MG63 (cell line): ENCODE measurements around the gene SFI1. TPM values are rescaled to one million over a fixed set of nuclear protein-coding genes. Genes with fewer than 3 reads are reported as not detected.

Source experiments
- DNase-seq: peaks from one replicate; pipeline ENCODE4 v3.0.0-alpha.2; 2020
- H3K27me3 ChIP-seq: fragments of 250-450 bp; sonication (Bioruptor Pico); 2 replicates; pipeline ENCODE4 v1.5.1; 2020; ENCODE audit warnings: mild to moderate bottlenecking, moderate library complexity
- H3K36me3 ChIP-seq: fragments of 250-450 bp; sonication (Bioruptor Pico); 2 replicates; pipeline ENCODE4 v1.5.1; 2020; ENCODE audit warnings: mild to moderate bottlenecking, moderate library complexity
- H3K4me3 ChIP-seq: fragments of 250-450 bp; sonication (Bioruptor Pico); 2 replicates; pipeline ENCODE4 v1.5.1; 2020; ENCODE audit warnings: mild to moderate bottlenecking, moderate library complexity
- H3K9me3 ChIP-seq: fragments of 250-450 bp; sonication (Bioruptor Pico); 2 replicates; pipeline ENCODE4 v1.5.1; 2020; ENCODE audit warnings: mild to moderate bottlenecking, moderate library complexity
- total RNA-seq: library from RNA; depleted of rRNA; stranded (reverse); fragments of >200 nt; shearing (Covaris generic); gene quantifications from 2 replicates; pipeline ENCODE4 v1.2.3, GENCODE V29; 2014; ENCODE audit warnings: low replicate concordance

The SFI1 gene
- total RNA-seq, 1 experiment from 2014 or later, result 10.7 TPM

GRCh38 chr22:31561970-31562369 lies 65.6 kb downstream of the SFI1 start:
- Histone ChIP-seq H3K36me3 (peaks cover 13% of the 10 kb centered on the region), H3K9me3 (no peaks in the 10 kb centered on the region), H3K27me3 (no peaks in the 10 kb centered on the region), H3K4me3 (no peak overlapping the region)
- DNase-seq, result no peak

GRCh38 chr22:31566484-31566883 lies 70.1 kb downstream of the SFI1 start:
- H3K9me3 ChIP-seq, result no peaks in the 10 kb centered on the region

GRCh38 chr22:31567196-31567595 lies 70.9 kb downstream of the SFI1 start:
- no peak for DNase-seq
- Histone ChIP-seq H3K9me3 (no peaks in the 10 kb centered on the region), H3K36me3 (no peaks in the 10 kb centered on the region), H3K27me3 (no peaks in the 10 kb centered on the region), H3K4me3 (no peak overlapping the region)

More at GRCh38 chr22:31566484-31566883, 70.1 kb downstream of the SFI1 start:
- H3K36me3 ChIP-seq, result peaks cover 2% of the 10 kb centered on the region; the same call in 1 of the 2 replicates
- DNase-seq, result no peak
- H3K27me3 ChIP-seq, result no peaks in the 10 kb centered on the region
- H3K4me3 ChIP-seq, result no peak overlapping the region

- H3K36me3 ChIP-seq, result no peaks in the 10 kb centered on the region
- H3K27me3 ChIP-seq, result no peaks in the 10 kb centered on the region
- no peak overlapping the region for H3K4me3 ChIP-seq
- no peak for DNase-seq
- no peaks in the 10 kb centered on the region for H3K9me3 ChIP-seq
Observed at GRCh38 chr22:31567702-31568101, 71.4 kb downstream of the SFI1 start.

- Histone ChIP-seq H3K36me3 (peaks cover 3% of the 10 kb centered on the region), H3K27me3 (no peaks in the 10 kb centered on the region), H3K9me3 (no peaks in the 10 kb centered on the region), H3K4me3 (no peak overlapping the region)
- no peak for DNase-seq
Observed at GRCh38 chr22:31569126-31569525, 72.8 kb downstream of the SFI1 start.

- no peak for DNase-seq
- H3K4me3 ChIP-seq, result no peak overlapping the region
- H3K27me3 ChIP-seq, result no peaks in the 10 kb centered on the region
- peaks cover 9% of the 10 kb centered on the region for H3K36me3 ChIP-seq
- no peaks in the 10 kb centered on the region for H3K9me3 ChIP-seq
Observed at GRCh38 chr22:31572939-31573338, 76.6 kb downstream of the SFI1 start.

- Histone ChIP-seq H3K27me3 (no peaks in the 10 kb centered on the region), H3K36me3 (peaks cover 9% of the 10 kb centered on the region), H3K9me3 (no peaks in the 10 kb centered on the region), H3K4me3 (no peak overlapping the region)
- DNase-seq, result no peak
Observed at GRCh38 chr22:31574055-31574670, 77.8 kb downstream of the SFI1 start.

GRCh38 chr22:31575190-31575589 lies 78.9 kb downstream of the SFI1 start:
- H3K27me3 ChIP-seq, result no peaks in the 10 kb centered on the region
- no peak overlapping the region for H3K4me3 ChIP-seq
- no peak for DNase-seq
- H3K9me3 ChIP-seq, result no peaks in the 10 kb centered on the region
- H3K36me3 ChIP-seq, result peaks cover 9% of the 10 kb centered on the region

GRCh38 chr22:31577711-31578110 lies 81.4 kb downstream of the SFI1 start:
- no peak for DNase-seq
- no peaks in the 10 kb centered on the region for H3K9me3 ChIP-seq
- H3K36me3 ChIP-seq, result peaks cover 9% of the 10 kb centered on the region
- H3K4me3 ChIP-seq, result no peak overlapping the region
- no peaks in the 10 kb centered on the region for H3K27me3 ChIP-seq

GRCh38 chr22:31578171-31578570 lies 81.8 kb downstream of the SFI1 start:
- H3K27me3 ChIP-seq, result no peaks in the 10 kb centered on the region
- DNase-seq, result no peak
- no peak overlapping the region for H3K4me3 ChIP-seq
- H3K36me3 ChIP-seq, result peaks cover 9% of the 10 kb centered on the region
- H3K9me3 ChIP-seq, result no peaks in the 10 kb centered on the region

GRCh38 chr22:31579835-31580242 lies 83.5 kb downstream of the SFI1 start:
- no peak for DNase-seq
- Histone ChIP-seq H3K9me3 (no peaks in the 10 kb centered on the region), H3K27me3 (no peaks in the 10 kb centered on the region), H3K4me3 (no peak overlapping the region), H3K36me3 (peaks cover 17% of the 10 kb centered on the region)

- no peak for DNase-seq
- Histone ChIP-seq H3K36me3 (peaks cover 33% of the 10 kb centered on the region), H3K27me3 (no peaks in the 10 kb centered on the region), H3K4me3 (no peak overlapping the region), H3K9me3 (no peaks in the 10 kb centered on the region; the same call in 1 of the 2 replicates)
Observed at GRCh38 chr22:31583861-31584485, 87.6 kb downstream of the SFI1 start.

GRCh38 chr22:31584804-31585160 lies 88.4 kb downstream of the SFI1 start:
- peaks cover 35% of the 10 kb centered on the region for H3K36me3 ChIP-seq
- no peak for DNase-seq

GRCh38 chr22:31585161-31585859 lies 89.0 kb downstream of the SFI1 start:
- Histone ChIP-seq H3K36me3 (peaks cover 35% of the 10 kb centered on the region), H3K27me3 (no peaks in the 10 kb centered on the region), H3K4me3 (no peak overlapping the region), H3K9me3 (no peaks in the 10 kb centered on the region; the same call in 1 of the 2 replicates)
- no peak for DNase-seq

More at GRCh38 chr22:31584804-31585160, 88.4 kb downstream of the SFI1 start:
- Histone ChIP-seq H3K9me3 (no peaks in the 10 kb centered on the region; the same call in 1 of the 2 replicates), H3K4me3 (no peak overlapping the region), H3K27me3 (no peaks in the 10 kb centered on the region)

- H3K36me3 ChIP-seq, result peaks cover 35% of the 10 kb centered on the region
- no peaks in the 10 kb centered on the region for H3K27me3 ChIP-seq
- H3K4me3 ChIP-seq, result no peak overlapping the region
- H3K9me3 ChIP-seq, result no peaks in the 10 kb centered on the region; the same call in 1 of the 2 replicates
- no peak for DNase-seq
Observed at GRCh38 chr22:31586137-31586920, 90.0 kb downstream of the SFI1 start.

GRCh38 chr22:31588970-31589675 lies 92.8 kb downstream of the SFI1 start:
- Histone ChIP-seq H3K4me3 (no peak overlapping the region), H3K27me3 (no peaks in the 10 kb centered on the region), H3K36me3 (peaks cover 29% of the 10 kb centered on the region), H3K9me3 (no peaks in the 10 kb centered on the region; the same call in 1 of the 2 replicates)
- no peak for DNase-seq
